Measurements from ENCODE around the gene MOSPD2. TPM values are rescaled to one million over a fixed set of nuclear protein-coding genes. Genes with fewer than 3 reads are reported as not detected.
A peak's percentile ranks its signal among the peaks of the same experiment; 100 is the strongest.

The MOSPD2 gene
- total RNA-seq, 1 experiment from 2014 or later: 11.6 TPM

GRCh38 chrX:14922437-14922836 is 49.2 kb downstream of the MOSPD2 start:
- Histone ChIP-seq H3K27ac (ENCODE audit: low read length) (no peak overlapping the region), H3K4me2 (ENCODE audit: low read length) (peak overlapping the region; percentile 39; the same call in 1 of the 2 replicates), H3K4me3 (ENCODE audit: low read length) (no peak overlapping the region), H3K9ac (ENCODE audit: low read length) (no peak overlapping the region), H3K9me2 (replicated peaks; ENCODE audit: low read length) (no peaks in the 10 kb centered on the region), H2AFZ (ENCODE audit: low read length) (no peak overlapping the region; the same call in 1 of the 2 replicates), H3K4me1 (ENCODE audit: insufficient read depth, low read length) (peaks cover 6% of the 10 kb centered on the region; the same call in 1 of the 2 replicates), H4K20me1 (ENCODE audit: low read length) (no peaks in the 10 kb centered on the region), H3K27me3 (ENCODE audit: low read length) (no peaks in the 10 kb centered on the region), H3K9me3 (ENCODE audit: low read length) (no peaks in the 10 kb centered on the region), H3K79me2 (ENCODE audit: low read length) (no peaks in the 10 kb centered on the region), H3F3A (ENCODE audit: low read length, unreplicated experiment) (no peaks in the 10 kb centered on the region), H3K36me3 (ENCODE audit: low read depth, low read length) (no peaks in the 10 kb centered on the region)
- peak; percentile 64 for DNase-seq
- no TSS peak for BruUV-seq (replicated peaks)
- TF ChIP-seq EZH2 (IDR thresholded peaks at IDR 0.05; ENCODE audit: low read length, unreplicated experiment): no peak
- no peak for TF ChIP-seq EZH2phosphoT487 (IDR thresholded peaks at IDR 0.05; ENCODE audit: borderline replicate concordance, low read length)
- TF ChIP-seq CTCF (conservative IDR thresholded peaks at IDR 0.05; ENCODE audit: low read depth, low read length): no peak
- ATAC-seq: peak; percentile 92
- ChIA-PET CTCF (no interaction called here), POLR2A (ENCODE audit: unreplicated experiment) (no interaction called here)
- intact Hi-C loops (cut with micrococcal nuclease): loop anchor here (5.0 kb wide), 2 partner anchors 40 to 50 kb away; partner anchors contain the start of genes FANCB and MOSPD2

- H3K9ac ChIP-seq (ENCODE audit: low read length): no peak overlapping the region
- H3K79me2 ChIP-seq (ENCODE audit: low read length): no peaks in the 10 kb centered on the region
- ATAC-seq: no peak
- DNase-seq: no peak
- peaks cover 6% of the 10 kb centered on the region; the same call in 1 of the 2 replicates for H3K4me1 ChIP-seq (ENCODE audit: insufficient read depth, low read length)
- H3K4me3 ChIP-seq (ENCODE audit: low read length): no peak overlapping the region
- intact Hi-C loops (cut with micrococcal nuclease): loop anchor here (5.0 kb wide), 2 partner anchors 39 to 51 kb away; partner anchors contain the start of genes FANCB and MOSPD2
- no peaks in the 10 kb centered on the region for H3K9me3 ChIP-seq (ENCODE audit: low read length)
- H3K9me2 ChIP-seq (replicated peaks; ENCODE audit: low read length): no peaks in the 10 kb centered on the region
- no peaks in the 10 kb centered on the region for H3K36me3 ChIP-seq (ENCODE audit: low read depth, low read length)
- H2AFZ ChIP-seq (ENCODE audit: low read length): no peak overlapping the region
- H3F3A ChIP-seq (ENCODE audit: low read length, unreplicated experiment): no peaks in the 10 kb centered on the region
- no peak overlapping the region for H3K4me2 ChIP-seq (ENCODE audit: low read length)
- BruUV-seq (replicated peaks): no TSS peak
- no peaks in the 10 kb centered on the region for H3K27me3 ChIP-seq (ENCODE audit: low read length)
- H3K27ac ChIP-seq (ENCODE audit: low read length): no peak overlapping the region
- CTCF ChIA-PET: no interaction called here
- POLR2A ChIA-PET (ENCODE audit: unreplicated experiment): no interaction called here
- no peaks in the 10 kb centered on the region for H4K20me1 ChIP-seq (ENCODE audit: low read length)
- TF ChIP-seq CTCF (conservative IDR thresholded peaks at IDR 0.05; ENCODE audit: low read depth, low read length) (no peak), EZH2phosphoT487 (IDR thresholded peaks at IDR 0.05; ENCODE audit: borderline replicate concordance, low read length) (no peak), EZH2 (IDR thresholded peaks at IDR 0.05; ENCODE audit: low read length, unreplicated experiment) (no peak)
Observed at GRCh38 chrX:14923761-14924160, 50.5 kb downstream of the MOSPD2 start.

GRCh38 chrX:14926471-14926870 is 53.2 kb downstream of the MOSPD2 start:
- DNase-seq (no peak), ATAC-seq (no peak)
- peaks cover 6% of the 10 kb centered on the region; the same call in 1 of the 2 replicates for H3K4me1 ChIP-seq (ENCODE audit: insufficient read depth, low read length)
- no peak overlapping the region for H3K27ac ChIP-seq (ENCODE audit: low read length)
- ChIA-PET POLR2A (ENCODE audit: unreplicated experiment) (no interaction called here), CTCF (no interaction called here)
- BruUV-seq (replicated peaks): no TSS peak
- H4K20me1 ChIP-seq (ENCODE audit: low read length): no peaks in the 10 kb centered on the region
- H3K79me2 ChIP-seq (ENCODE audit: low read length): no peaks in the 10 kb centered on the region
- no peak overlapping the region for H3K4me3 ChIP-seq (ENCODE audit: low read length)
- H3K36me3 ChIP-seq (ENCODE audit: low read depth, low read length): no peaks in the 10 kb centered on the region
- intact Hi-C loops (cut with micrococcal nuclease): no loop called here
- no peaks in the 10 kb centered on the region for H3K27me3 ChIP-seq (ENCODE audit: low read length)
- no peaks in the 10 kb centered on the region for H3K9me2 ChIP-seq (replicated peaks; ENCODE audit: low read length)
- TF ChIP-seq EZH2 (IDR thresholded peaks at IDR 0.05; ENCODE audit: low read length, unreplicated experiment): no peak
- no peak for TF ChIP-seq EZH2phosphoT487 (IDR thresholded peaks at IDR 0.05; ENCODE audit: borderline replicate concordance, low read length)
- no peak for TF ChIP-seq CTCF (conservative IDR thresholded peaks at IDR 0.05; ENCODE audit: low read depth, low read length)
- H3K4me2 ChIP-seq (ENCODE audit: low read length): no peak overlapping the region
- H2AFZ ChIP-seq (ENCODE audit: low read length): no peak overlapping the region
- H3K9ac ChIP-seq (ENCODE audit: low read length): no peak overlapping the region
- H3K9me3 ChIP-seq (ENCODE audit: low read length): no peaks in the 10 kb centered on the region
- H3F3A ChIP-seq (ENCODE audit: low read length, unreplicated experiment): no peaks in the 10 kb centered on the region

All from PC-3 (cell line).